ENCODE measurements around the gene ANXA2.

DNA sequence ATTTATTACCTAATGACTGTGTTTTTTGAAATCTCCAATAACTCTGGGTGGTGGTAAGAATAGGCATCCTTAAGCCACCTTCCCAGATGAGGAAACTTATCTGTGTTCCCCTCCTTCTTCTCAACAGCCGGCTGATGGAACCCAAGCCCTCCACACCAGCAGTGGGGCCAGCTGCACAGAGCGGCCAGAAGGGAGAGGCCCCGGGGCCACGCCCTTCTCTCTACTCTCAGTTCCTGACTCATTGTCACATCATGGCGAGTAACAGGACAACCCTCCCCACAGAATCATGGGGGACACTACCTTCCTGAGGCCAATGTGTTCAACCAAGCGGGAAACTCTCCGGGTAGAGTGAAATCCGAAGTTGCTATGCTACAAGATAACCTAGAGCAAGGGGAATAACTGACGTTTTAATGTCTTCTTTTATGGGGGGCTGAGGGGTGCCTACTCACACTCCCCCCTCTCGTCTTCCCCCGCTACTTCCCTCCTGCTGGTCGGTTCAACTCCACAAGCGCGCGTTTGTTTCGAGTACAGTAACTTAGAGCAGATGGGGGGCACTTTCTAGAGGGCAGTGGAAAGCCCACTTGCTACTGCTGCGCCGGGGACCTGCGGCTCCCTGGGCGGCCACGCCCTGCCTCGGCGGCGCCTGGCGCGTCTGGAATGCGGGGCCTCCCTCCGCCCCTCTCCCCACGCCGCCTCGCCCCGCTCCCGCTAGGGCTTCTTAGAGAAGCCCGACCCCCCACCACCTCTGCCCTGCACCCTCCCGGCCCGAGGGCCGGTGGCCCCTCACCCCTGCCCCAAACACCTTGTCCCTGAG lies 621 bp downstream of the ANXA2 start:
- TF ChIP-seq RCOR1 (conservative IDR thresholded peaks at IDR 0.05; ENCODE audit: low read depth, low read length) (0 out of 2 replicates have a peak, but pooled peaks have one; percentile 24), IRF3 (IDR thresholded peaks at IDR 0.05) (no peak), TAF1 (IDR thresholded peaks at IDR 0.05; ENCODE audit: borderline replicate concordance, low read depth, low read length) (no peak), ZNF274 (IDR thresholded peaks at IDR 0.05; ENCODE audit: insufficient read depth, insufficient read length) (no peak), MXI1 (IDR thresholded peaks at IDR 0.05; ENCODE audit: low read depth, low read length) (no peak), DPF2 (IDR thresholded peaks at IDR 0.05) (peak; percentile 13; the same call in 1 of the 2 replicates), CTCF (IDR thresholded peaks at IDR 0.05 in 2 of 3, conservative IDR thresholded peaks at IDR 0.05 in 1 of 3; ENCODE audit: control insufficient read depth in 2 of 3, extremely low read depth in 1 of 3, insufficient read depth in 1 of 3, low read depth in 3 of 3, low read length in 3 of 3) (no peak), YY1 (IDR thresholded peaks at IDR 0.05; ENCODE audit: low read depth, low read length) (peak; percentile 79), EZH2 (IDR thresholded peaks at IDR 0.05; ENCODE audit: borderline replicate concordance, control insufficient read depth, low read depth, low read length) (no peak), SREBF2 (IDR thresholded peaks at IDR 0.05; ENCODE audit: low read length) (no peak), NR2C2 (IDR thresholded peaks at IDR 0.05; ENCODE audit: borderline replicate concordance, control insufficient read depth, insufficient read length, low read depth) (no peak), SIN3A (IDR thresholded peaks at IDR 0.05; ENCODE audit: low read depth, low read length) (no peak; the same call in 1 of the 2 replicates)
